SK-N-SH treated with all-trans-retinoic acid at 6 μM for 48 hours (cell line): ENCODE measurements around the gene SLC22A1.

Experiments
- ATAC-seq: fragments of 200-7000 bp; cut with Tn5 transposase; 3 replicates; pipeline ENCODE4 v1.9.1; 2020; ENCODE audit warnings: mild to moderate bottlenecking, moderate library complexity
- ARNTL ChIP-seq: fragments of 450-650 bp; formaldehyde crosslinking; IDR thresholded peaks from 2 replicates; pipeline ENCODE4 v1.5.0; 2020; ENCODE audit warnings: low read depth, mild to moderate bottlenecking, moderate library complexity, borderline replicate concordance
- BACH2 ChIP-seq: fragments of 250-450 bp; sonication (Bioruptor Pico); IDR thresholded peaks from 2 replicates; pipeline ENCODE4 v1.9.0; 2021; ENCODE audit warnings: mild to moderate bottlenecking, borderline replicate concordance
- CSDC2 ChIP-seq: fragments of 250-450 bp; sonication (Bioruptor Pico); IDR thresholded peaks from 2 replicates; pipeline ENCODE4 v1.5.0; 2020; ENCODE audit warnings: mild to moderate bottlenecking, moderate library complexity
- ESRRG ChIP-seq: fragments of 250-450 bp; sonication (Bioruptor Pico); IDR thresholded peaks from 2 replicates; pipeline ENCODE4 v1.6.1; 2021; ENCODE audit warnings: mild to moderate bottlenecking
- GLIS3 ChIP-seq: fragments of 250-450 bp; sonication (Bioruptor Pico); IDR thresholded peaks from 2 replicates; pipeline ENCODE4 v1.5.0; 2020; ENCODE audit warnings: mild to moderate bottlenecking, moderate library complexity
- OSR1 ChIP-seq: fragments of 250-450 bp; sonication (Bioruptor Pico); IDR thresholded peaks from 2 replicates; pipeline ENCODE4 v1.8.0; 2022; ENCODE audit warnings: moderate library complexity, mild to moderate bottlenecking, inconsistent platforms
- PATZ1 ChIP-seq: fragments of 250-450 bp; sonication (Bioruptor Pico); IDR thresholded peaks from 2 replicates; pipeline ENCODE4 v1.8.0; 2020; ENCODE audit warnings: mild to moderate bottlenecking, moderate library complexity, borderline replicate concordance
- POU6F1 ChIP-seq: fragments of 250-450 bp; sonication (Bioruptor Pico); IDR thresholded peaks from 2 replicates; pipeline ENCODE4 v1.8.0; 2021; ENCODE audit warnings: low read depth, mild to moderate bottlenecking, moderate library complexity, borderline replicate concordance
- PPARA ChIP-seq: fragments of 250-450 bp; sonication (Bioruptor Pico); IDR thresholded peaks from 2 replicates; pipeline ENCODE4 v1.5.0; 2020; ENCODE audit warnings: mild to moderate bottlenecking, borderline replicate concordance
- SNAI2 ChIP-seq: fragments of 250-450 bp; sonication (Bioruptor Pico); IDR thresholded peaks from 2 replicates; pipeline ENCODE4 v1.5.0; 2020; ENCODE audit warnings: mild to moderate bottlenecking, moderate library complexity
- TCF4 ChIP-seq: fragments of 250-450 bp; sonication (Bioruptor Pico); IDR thresholded peaks from 2 replicates; pipeline ENCODE4 v1.8.0; 2021; ENCODE audit warnings: mild to moderate bottlenecking, moderate library complexity, borderline replicate concordance
- TOX ChIP-seq: fragments of 250-450 bp; sonication (Bioruptor Pico); IDR thresholded peaks from 2 replicates; pipeline ENCODE4 v1.8.0; 2021; ENCODE audit warnings: mild to moderate bottlenecking, moderate library complexity, borderline replicate concordance
- ZFP3 ChIP-seq: fragments of 250-450 bp; sonication (Bioruptor Pico); IDR thresholded peaks from 2 replicates; pipeline ENCODE4 v1.5.0; 2020; ENCODE audit warnings: mild to moderate bottlenecking, moderate library complexity
- ZFP30 ChIP-seq: fragments of 450-650 bp; formaldehyde crosslinking; IDR thresholded peaks from 2 replicates; pipeline ENCODE4 v1.5.0; 2022; ENCODE audit warnings: mild to moderate bottlenecking, moderate library complexity
- ZNF565 ChIP-seq: fragments of 450-650 bp; formaldehyde crosslinking; conservative IDR thresholded peaks from 2 replicates; pipeline ENCODE4 v1.5.0; 2020; ENCODE audit warnings: low read depth, mild to moderate bottlenecking, moderate library complexity
- ZNF70 ChIP-seq: fragments of 450-650 bp; formaldehyde crosslinking; IDR thresholded peaks from 2 replicates; pipeline ENCODE4 v1.5.0; 2020; ENCODE audit warnings: mild to moderate bottlenecking, moderate library complexity
- TF ChIP-seq, protein P1 (sequence below): fragments of 250-450 bp; sonication (Bioruptor Pico); IDR thresholded peaks from 2 replicates; pipeline ENCODE4 v1.5.1; 2020; ENCODE audit warnings: low read depth, mild to moderate bottlenecking, moderate library complexity
- TF ChIP-seq, protein P2 (sequence below): fragments of 250-450 bp; sonication (Bioruptor Pico); IDR thresholded peaks from 2 replicates; pipeline ENCODE4 v1.5.0; 2020; ENCODE audit warnings: mild to moderate bottlenecking, moderate library complexity
- TF ChIP-seq, protein P3 (sequence below): fragments of 250-450 bp; sonication (Bioruptor Pico); IDR thresholded peaks from 2 replicates; pipeline ENCODE4 v1.5.1; 2021; ENCODE audit warnings: mild to moderate bottlenecking, moderate library complexity

SLC22A1 gene

GRCh38 chr6:160130729-160131484, 9.3 kb downstream of the SLC22A1 start:
- TF ChIP-seq ZNF565 (CRISPR knock-in tag) = no peak
- no peak for TF ChIP-seq GLIS3 (CRISPR knock-in tag)
- TF ChIP-seq PPARA (CRISPR knock-in tag) = no peak
- no peak for TF ChIP-seq PATZ1 (CRISPR knock-in tag)
- no peak for TF ChIP-seq OSR1
- TF ChIP-seq ZFP3 (CRISPR knock-in tag) = no peak
- no peak for TF ChIP-seq TCF4 (CRISPR knock-in tag)
- TF ChIP-seq, protein P1, sequence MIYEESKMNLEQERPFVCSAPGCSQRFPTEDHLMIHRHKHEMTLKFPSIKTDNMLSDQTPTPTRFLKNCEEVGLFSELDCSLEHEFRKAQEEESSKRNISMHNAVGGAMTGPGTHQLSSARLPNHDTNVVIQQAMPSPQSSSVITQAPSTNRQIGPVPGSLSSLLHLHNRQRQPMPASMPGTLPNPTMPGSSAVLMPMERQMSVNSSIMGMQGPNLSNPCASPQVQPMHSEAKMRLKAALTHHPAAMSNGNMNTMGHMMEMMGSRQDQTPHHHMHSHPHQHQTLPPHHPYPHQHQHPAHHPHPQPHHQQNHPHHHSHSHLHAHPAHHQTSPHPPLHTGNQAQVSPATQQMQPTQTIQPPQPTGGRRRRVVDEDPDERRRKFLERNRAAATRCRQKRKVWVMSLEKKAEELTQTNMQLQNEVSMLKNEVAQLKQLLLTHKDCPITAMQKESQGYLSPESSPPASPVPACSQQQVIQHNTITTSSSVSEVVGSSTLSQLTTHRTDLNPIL (CRISPR knock-in tag) = no peak
- TF ChIP-seq TOX = no peak
- TF ChIP-seq POU6F1 (CRISPR knock-in tag) = no peak
- no peak for TF ChIP-seq BACH2 (CRISPR knock-in tag)
- no peak for TF ChIP-seq SNAI2
- TF ChIP-seq ZNF70 (CRISPR knock-in tag) = no peak
- no peak for TF ChIP-seq ZFP30 (CRISPR knock-in tag)
- TF ChIP-seq ARNTL = no peak
- no peak for TF ChIP-seq ESRRG (CRISPR knock-in tag)
- TF ChIP-seq, protein P2, sequence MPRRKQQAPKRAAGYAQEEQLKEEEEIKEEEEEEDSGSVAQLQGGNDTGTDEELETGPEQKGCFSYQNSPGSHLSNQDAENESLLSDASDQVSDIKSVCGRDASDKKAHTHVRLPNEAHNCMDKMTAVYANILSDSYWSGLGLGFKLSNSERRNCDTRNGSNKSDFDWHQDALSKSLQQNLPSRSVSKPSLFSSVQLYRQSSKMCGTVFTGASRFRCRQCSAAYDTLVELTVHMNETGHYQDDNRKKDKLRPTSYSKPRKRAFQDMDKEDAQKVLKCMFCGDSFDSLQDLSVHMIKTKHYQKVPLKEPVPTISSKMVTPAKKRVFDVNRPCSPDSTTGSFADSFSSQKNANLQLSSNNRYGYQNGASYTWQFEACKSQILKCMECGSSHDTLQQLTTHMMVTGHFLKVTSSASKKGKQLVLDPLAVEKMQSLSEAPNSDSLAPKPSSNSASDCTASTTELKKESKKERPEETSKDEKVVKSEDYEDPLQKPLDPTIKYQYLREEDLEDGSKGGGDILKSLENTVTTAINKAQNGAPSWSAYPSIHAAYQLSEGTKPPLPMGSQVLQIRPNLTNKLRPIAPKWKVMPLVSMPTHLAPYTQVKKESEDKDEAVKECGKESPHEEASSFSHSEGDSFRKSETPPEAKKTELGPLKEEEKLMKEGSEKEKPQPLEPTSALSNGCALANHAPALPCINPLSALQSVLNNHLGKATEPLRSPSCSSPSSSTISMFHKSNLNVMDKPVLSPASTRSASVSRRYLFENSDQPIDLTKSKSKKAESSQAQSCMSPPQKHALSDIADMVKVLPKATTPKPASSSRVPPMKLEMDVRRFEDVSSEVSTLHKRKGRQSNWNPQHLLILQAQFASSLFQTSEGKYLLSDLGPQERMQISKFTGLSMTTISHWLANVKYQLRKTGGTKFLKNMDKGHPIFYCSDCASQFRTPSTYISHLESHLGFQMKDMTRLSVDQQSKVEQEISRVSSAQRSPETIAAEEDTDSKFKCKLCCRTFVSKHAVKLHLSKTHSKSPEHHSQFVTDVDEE (CRISPR knock-in tag) = no peak
- TF ChIP-seq, protein P3, sequence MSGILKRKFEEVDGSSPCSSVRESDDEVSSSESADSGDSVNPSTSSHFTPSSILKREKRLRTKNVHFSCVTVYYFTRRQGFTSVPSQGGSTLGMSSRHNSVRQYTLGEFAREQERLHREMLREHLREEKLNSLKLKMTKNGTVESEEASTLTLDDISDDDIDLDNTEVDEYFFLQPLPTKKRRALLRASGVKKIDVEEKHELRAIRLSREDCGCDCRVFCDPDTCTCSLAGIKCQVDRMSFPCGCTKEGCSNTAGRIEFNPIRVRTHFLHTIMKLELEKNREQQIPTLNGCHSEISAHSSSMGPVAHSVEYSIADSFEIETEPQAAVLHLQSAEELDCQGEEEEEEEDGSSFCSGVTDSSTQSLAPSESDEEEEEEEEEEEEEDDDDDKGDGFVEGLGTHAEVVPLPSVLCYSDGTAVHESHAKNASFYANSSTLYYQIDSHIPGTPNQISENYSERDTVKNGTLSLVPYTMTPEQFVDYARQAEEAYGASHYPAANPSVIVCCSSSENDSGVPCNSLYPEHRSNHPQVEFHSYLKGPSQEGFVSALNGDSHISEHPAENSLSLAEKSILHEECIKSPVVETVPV = no peak
- TF ChIP-seq CSDC2 (CRISPR knock-in tag) = no peak
- ATAC-seq = no peak

DNA sequence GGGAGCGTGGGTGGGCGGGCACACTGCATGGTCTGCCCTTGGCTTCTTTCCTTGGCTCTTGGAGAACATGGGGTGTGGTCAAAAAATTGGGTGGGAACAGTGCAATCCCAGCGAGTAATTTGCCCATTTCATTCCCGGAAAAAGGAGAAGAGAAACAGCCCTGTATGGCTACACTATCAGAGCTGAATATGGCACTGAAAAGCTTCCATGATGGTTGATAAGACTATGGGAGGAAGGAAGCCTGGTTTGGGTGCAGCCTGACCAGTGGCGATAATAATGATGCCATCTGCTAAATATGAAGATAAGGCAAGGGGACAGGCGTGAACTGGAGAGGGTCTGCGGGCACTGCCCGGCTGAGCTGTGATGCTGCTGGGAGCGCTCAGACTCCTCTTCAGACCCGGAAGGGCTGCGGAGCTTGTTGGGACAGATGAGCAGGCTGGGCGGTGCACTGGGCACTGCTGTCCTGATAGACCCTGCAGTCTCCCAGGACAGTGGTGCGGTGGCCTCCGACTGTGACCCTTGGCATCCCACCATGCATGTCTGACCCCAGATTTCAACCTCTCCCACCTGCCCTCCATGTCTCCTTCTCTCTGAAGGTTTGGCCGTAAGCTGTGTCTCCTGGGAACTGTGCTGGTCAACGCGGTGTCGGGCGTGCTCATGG, 10.2 kb downstream of the SLC22A1 start:
- no peak for ATAC-seq
- no peak for TF ChIP-seq ZFP30 (CRISPR knock-in tag)
- no peak for TF ChIP-seq CSDC2 (CRISPR knock-in tag)
- TF ChIP-seq, protein P3 = no peak
- no peak for TF ChIP-seq PPARA (CRISPR knock-in tag)
- TF ChIP-seq ESRRG (CRISPR knock-in tag) = no peak
- no peak for TF ChIP-seq ZNF70 (CRISPR knock-in tag)
